GM12891 (cell line): Measurements from ENCODE around the gene OR5L1.

Source experiments
- PAX5 ChIP-seq: IDR thresholded peaks from 2 replicates; pipeline ENCODE4 v1.6.1; 2011; ENCODE audit warnings: low read length, moderate library complexity, mild to moderate bottlenecking; ENCODE audit not compliant: insufficient read depth, severe bottlenecking
- POLR2A ChIP-seq: IDR thresholded peaks from 2 replicates; pipeline ENCODE4 v1.6.1; 2011; ENCODE audit warnings: low read depth, low read length, control low read depth
- POLR2AphosphoS5 ChIP-seq: IDR thresholded peaks from 2 replicates; pipeline ENCODE4 v1.6.1; 2011; ENCODE audit warnings: low read depth, low read length, control low read depth
- SPI1 ChIP-seq: IDR thresholded peaks from 2 replicates; pipeline ENCODE4 v1.6.1; 2011; ENCODE audit warnings: low read depth, low read length, control low read depth
- TAF1 ChIP-seq: IDR thresholded peaks from 2 replicates; pipeline ENCODE4 v1.6.1; 2011; ENCODE audit warnings: low read depth, low read length, control low read depth

DNA sequence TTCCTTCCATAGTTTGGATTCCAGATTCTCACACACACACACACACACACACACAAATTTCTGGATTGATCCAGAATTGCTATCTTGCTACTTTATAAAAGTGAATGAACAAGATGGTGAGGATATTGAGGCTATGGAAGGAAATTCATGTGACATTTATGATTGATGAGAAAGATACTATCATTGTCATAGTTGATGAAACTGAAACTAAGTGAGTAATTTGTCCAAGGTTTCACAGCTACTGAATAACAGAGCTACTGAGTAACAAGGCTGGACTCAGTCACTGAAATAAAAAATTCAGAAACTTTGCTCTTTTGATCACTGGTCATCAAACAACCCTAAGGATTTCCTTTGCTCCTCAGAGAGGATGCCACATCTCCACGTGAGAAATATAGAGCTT is 43.5 kb downstream of the OR5L1 start:
- TF ChIP-seq TAF1 (no peak), POLR2A (no peak), POLR2AphosphoS5 (no peak), SPI1 (no peak), PAX5 (no peak)
